HG02973 (cell line): ENCODE data around the gene ZFP64.

Experiments
- ATAC-seq: cut with Tn5 transposase; IDR thresholded peaks from one replicate; pipeline ENCODE4 v1.9.1; 2021; ENCODE audit warnings: moderate library complexity; ENCODE audit not compliant: unreplicated experiment

ZFP64 gene

DNA sequence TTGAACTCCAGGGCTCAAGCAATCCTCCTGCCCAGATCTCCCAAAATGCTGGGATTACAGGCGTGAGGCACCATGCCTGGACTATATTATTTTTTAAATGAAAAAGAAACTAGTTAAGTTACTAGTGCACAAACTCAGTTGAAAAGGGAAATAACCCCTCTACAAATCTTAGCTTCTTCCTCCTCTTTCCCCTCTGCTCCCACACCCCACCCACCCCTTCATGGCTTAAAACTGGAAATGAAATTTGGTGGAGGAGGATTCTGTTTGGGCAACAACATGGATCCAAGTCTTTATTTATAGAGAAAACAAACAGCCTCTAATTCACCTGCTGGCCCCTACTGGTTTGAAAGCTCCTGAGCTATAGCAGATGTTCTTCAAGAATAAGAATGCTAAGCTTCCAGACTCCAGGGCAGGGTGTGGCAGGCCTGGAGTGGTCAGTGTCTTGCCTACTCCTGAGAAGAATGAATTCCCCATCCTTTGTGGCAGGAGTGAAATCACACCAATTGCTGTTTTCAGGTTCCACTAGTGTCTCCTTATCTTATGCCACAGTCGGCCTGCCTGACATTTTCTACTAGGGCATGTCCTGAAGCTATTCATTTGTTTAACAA lies 73.5 kb downstream of the ZFP64 start:
- no peak for ATAC-seq

DNA sequence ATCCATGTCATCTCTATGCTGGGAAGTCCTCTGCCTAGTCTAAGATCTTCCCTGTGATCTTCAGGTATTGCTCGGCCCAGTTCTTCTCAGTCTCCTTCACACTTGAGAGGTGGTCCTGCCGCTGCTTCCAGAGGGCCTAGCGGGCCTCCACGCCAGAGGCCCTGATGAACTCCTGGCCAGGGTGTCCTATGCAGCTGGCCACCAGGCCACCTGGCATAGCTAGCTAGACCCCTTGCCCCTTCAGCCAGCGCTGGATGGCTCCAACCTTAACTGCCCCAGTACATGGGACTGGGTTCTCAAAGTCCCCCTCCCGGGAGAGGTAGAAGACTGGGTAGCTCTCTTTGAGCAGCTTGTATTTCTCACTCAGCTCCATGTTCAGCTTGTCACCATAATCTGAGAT lies 81.1 kb downstream of the ZFP64 start:
- no peak for ATAC-seq

DNA sequence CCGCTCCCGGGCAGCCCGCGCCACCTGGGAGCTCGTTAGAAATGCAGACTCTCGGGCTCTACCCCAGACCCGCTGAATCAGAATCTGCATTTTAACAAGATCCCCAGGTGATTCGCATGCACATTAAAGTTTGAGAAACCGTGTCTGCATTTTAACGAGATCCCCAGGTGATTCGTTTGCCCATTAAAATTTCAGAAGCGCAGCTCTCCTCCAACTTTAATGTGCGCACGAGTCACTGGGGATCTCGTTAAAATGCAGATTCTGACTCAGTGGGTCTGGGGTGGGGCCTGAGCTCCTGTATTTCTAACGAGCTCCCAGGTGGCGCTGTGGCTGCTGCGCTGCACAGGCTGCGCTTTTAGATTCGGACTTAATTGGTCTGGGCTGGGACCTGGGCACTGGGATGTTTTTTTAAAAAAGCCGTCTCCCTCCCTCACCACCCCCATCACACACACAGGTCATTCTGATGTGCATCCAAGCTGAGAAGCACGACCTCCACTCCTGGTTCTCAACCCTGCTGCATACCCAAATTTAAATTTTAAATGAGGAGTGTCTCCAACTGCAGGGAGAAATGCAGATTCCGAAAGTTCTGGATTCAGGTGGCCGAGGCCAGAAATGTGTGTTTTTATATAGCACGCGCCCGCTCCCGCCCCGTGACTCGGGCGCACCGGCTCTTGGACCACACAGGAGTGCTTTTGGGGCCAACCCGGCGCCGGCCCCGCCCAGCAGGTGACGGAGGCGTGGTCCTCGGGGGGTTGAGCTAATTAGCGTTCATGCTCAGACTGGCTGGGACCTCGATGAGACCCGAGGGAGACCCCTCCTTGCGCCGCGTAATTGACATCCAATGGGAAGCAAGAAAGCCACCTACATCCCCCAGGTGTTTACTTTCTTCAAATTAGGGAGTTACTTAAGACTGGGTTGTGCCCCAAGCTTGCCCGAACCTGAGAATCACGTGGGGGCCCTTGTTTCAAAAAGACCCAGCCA lies 85.8 kb downstream of the ZFP64 start:
- no peak for ATAC-seq

DNA sequence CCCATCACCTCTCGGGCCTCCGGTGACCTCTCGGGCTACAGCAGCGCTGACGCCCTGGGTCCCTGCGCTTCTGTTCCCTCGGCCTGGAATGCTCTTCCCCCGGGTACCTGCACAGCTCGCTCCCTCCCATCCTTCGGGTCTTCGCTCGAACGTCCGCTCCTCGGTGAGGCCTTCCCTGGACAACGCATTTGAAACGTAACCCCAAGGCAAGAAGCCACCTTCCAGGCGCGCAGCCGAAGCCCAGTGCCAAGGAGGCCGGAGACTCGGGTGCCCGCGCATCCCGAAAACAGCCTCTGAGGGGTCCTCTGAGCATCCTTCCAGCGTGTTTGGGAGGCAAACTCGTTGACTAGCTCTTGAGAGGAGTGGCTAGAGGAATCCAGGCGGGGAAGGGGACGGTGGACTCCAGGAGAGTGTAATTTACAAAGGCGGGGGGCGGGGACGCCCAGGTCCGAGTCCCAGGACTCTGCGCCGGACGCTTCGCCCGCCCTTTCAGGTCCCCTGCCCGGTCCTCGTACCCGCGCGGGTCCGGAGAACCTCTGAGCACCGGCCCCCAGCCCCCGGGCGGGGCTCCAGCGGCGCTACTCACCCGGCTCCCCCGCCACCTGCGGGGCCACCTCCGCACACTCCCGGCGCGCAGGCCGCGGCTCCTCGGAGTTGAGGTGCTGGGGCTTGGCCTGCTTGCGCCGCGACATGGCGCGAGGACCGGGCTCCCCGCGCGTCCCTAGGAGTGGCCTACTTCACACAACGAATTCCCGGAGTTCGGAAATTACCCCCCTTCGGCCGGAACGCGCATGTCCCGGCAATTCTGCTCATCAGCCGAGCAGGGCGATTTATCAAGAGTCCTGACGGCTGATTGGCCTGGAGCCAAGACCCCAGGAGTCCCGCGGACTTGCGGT lies 86.8 kb downstream of the ZFP64 start:
- ATAC-seq = no peak

DNA sequence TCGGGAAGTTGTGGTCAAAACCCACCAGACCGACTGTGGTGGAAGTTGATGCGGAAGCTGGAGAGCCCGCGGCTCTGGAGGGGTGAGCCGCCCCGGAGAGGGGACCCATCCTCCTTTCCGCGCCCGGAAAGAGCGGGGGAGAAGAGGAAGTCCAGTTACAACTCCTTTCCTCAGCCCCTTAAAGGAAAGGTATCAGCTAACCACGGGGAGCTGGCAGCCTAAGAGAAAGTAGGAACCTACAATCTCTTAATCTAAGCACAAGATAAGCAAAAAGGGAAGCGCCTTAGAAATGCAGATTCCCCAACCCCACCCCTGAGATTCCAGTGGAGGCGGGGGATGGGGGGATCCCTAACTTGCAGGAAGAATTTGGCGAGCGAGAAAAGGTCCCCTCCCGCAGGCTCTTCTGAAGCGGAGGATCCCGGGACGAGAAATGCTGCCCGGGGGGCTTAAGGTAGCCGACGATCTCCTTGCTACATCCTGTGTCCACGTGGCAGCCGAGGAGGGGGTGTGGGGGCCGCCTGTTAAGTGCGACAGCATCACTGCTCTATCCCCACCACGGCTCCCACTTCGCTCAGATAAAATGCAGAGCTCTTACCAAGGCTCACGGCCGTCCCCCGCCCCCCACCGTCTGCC lies 87.5 kb downstream of the ZFP64 start:
- ATAC-seq = no peak

DNA sequence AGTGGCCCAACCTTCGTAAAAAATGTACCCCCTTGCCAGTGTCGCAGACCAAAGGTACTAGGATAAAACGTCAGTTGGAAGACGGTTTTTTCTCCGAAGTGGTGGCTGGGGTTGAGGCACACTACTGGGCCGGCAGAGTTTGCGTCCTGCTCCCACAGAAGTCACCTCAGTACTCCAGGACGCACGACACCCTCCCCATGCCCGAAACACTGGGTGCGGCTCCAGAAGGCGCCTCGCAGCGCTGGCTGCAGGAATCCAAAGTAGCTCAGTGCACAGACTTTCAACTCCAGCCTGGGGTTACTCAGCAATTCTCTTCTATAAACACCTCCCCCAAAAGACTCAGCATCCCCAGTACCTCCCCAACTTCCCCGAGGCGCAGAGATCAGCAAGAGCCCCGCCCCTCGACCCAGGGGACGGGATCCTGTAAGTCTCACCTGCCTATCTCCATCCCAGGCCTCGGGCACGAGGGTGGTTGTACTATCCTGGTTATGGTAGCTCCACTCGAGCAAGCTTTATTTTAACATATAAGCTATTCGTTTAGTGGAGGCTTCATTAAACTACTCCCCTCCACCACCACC lies 88.2 kb downstream of the ZFP64 start:
- ATAC-seq = no peak

DNA sequence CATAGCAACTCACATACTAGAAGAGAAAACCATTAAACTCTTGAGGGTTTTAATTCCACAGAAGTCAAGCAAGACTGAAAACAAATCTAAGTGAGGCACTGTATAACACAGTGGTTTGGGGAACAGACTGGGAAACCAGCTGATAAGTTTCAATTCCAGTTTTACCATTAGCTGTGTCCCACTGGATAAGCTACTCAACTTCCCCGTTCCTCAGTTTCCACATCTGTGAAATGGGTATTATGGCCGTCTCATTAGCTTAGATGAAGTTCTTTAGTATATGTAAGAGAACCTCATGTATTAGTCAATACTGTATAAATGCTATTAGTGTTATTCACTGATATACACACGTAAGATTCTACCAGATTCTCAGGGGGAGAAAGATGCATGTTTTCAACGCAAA lies 89.0 kb downstream of the ZFP64 start:
- ATAC-seq = no peak

DNA sequence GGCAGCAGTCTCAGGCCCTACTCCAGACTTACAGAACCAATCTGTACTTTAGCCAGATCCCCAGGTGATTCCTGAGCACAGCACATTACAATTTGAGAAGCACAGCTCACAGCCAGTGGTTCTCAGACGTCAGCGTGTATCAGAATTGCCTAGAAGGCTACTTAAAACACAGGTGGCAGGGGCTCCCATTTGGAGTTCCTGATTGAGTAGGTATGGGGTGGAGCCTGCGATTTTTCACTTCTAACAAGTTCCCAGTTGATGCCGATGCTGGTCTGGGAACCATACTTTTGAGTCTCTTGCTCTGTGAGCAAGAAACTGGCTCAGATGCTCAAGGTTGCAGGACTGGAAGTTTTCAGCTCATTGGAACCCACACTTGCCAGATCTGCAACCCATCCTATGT lies 89.5 kb downstream of the ZFP64 start:
- no peak for ATAC-seq
